MCF 10A (cell line): Measurements from ENCODE around the gene SDC4. TPM values are rescaled to one million over a fixed set of nuclear protein-coding genes. Genes with fewer than 3 reads are reported as not detected.

ENCODE experiments used
- BruUV-seq: library from RNA; stranded (reverse); fragments of 400-500 nt; replicated peaks from 2 replicates; lab custom pipeline; 2021; lab: Mats Ljungman, UMichigan
- CTCF ChIA-PET: fragments of 300-600 bp; sonication (Branson Sonifier 250); formaldehyde crosslinking; extraction: SDS; loops from one replicate; lab custom pipeline; 2021; ENCODE audit warnings: antibody characterized with exemption, inconsistent platforms; lab: Yijun Ruan, JAX
- POLR2A ChIA-PET: fragments of 300-600, 350-650 bp; sonication (Branson Sonifier 250); formaldehyde crosslinking; extraction: SDS; loops from one replicate; lab custom pipeline; 2020; ENCODE audit warnings: antibody characterized with exemption, inconsistent platforms; lab: Yijun Ruan, JAX
- DNase-seq: peaks from one replicate; pipeline ENCODE4 v3.0.0-alpha.2; 2018; ENCODE audit not compliant: unreplicated experiment
- H3K27ac Mint-ChIP-seq: one replicate; pipeline ENCODE4 v1.8.0; 2022; ENCODE audit warnings: mild to moderate bottlenecking, low read depth, mixed read lengths; ENCODE audit not compliant: unreplicated experiment
- H3K27me3 Mint-ChIP-seq: one replicate; pipeline ENCODE4 v1.8.0; 2022; ENCODE audit warnings: mixed read lengths; ENCODE audit not compliant: insufficient read depth, unreplicated experiment
- H3K36me3 Mint-ChIP-seq: one replicate; pipeline ENCODE4 v1.8.0; 2022; ENCODE audit warnings: mild to moderate bottlenecking, moderate library complexity, mixed read lengths; ENCODE audit not compliant: insufficient read depth, unreplicated experiment
- H3K4me1 Mint-ChIP-seq: one replicate; pipeline ENCODE4 v1.8.0; 2022; ENCODE audit warnings: mixed read lengths; ENCODE audit not compliant: insufficient read depth, unreplicated experiment
- H3K4me3 Mint-ChIP-seq: one replicate; pipeline ENCODE4 v1.8.0; 2022; ENCODE audit warnings: mild to moderate bottlenecking, moderate library complexity, mixed read lengths; ENCODE audit not compliant: unreplicated experiment
- H3K9me3 Mint-ChIP-seq: one replicate; pipeline ENCODE4 v1.8.0; 2022; ENCODE audit warnings: mixed read lengths; ENCODE audit not compliant: unreplicated experiment
- CTCF ChIP-seq: fragments of 200-600 bp; IDR thresholded peaks from one replicate; pipeline ENCODE4 v1.8.0; 2022; ENCODE audit warnings: antibody characterized with exemption, mild to moderate bottlenecking; ENCODE audit not compliant: unreplicated experiment
- intact Hi-C: fragments of 100-400 bp; cut with micrococcal nuclease; formaldehyde crosslinking; loops from 2 replicates; pipeline ENCODE4 v1.14.1; 2022
- total RNA-seq: library from RNA; stranded (reverse); gene quantifications from 2 replicates; pipeline ENCODE4 v1.2.3, GENCODE V29; 2022

SDC4 gene
- total RNA-seq, 1 experiment from 2014 or later, result 209 TPM

GRCh38 chr20:45392733-45393132 lies 44.5 kb upstream of the SDC4 start:
- CTCF ChIA-PET, result interaction anchor here (0.6 to 3.0 kb wide), 14 partner anchors 8 to 379 kb away, joined by 3 to 20 read pairs (median 4); partner anchors contain the start of gene SYS1
- no peaks in the 10 kb centered on the region for H3K27me3 Mint-ChIP-seq
- no peak for TF ChIP-seq CTCF
- no peaks in the 10 kb centered on the region for H3K9me3 Mint-ChIP-seq
- no peaks in the 10 kb centered on the region for H3K36me3 Mint-ChIP-seq
- POLR2A ChIA-PET, result interaction anchor here (0.5 to 1.5 kb wide), 5 partner anchors 14 to 396 kb away, joined by 3 to 7 read pairs (median 4); partner anchors contain the start of gene SYS1
- H3K4me1 Mint-ChIP-seq, result no peaks in the 10 kb centered on the region
- DNase-seq, result no peak
- no peak overlapping the region for H3K4me3 Mint-ChIP-seq
- intact Hi-C loops, result no loop called here
- H3K27ac Mint-ChIP-seq, result no peak overlapping the region
- no TSS peak for BruUV-seq

- Mint-ChIP-seq H3K9me3 (no peaks in the 10 kb centered on the region), H3K27me3 (no peaks in the 10 kb centered on the region), H3K27ac (no peak overlapping the region), H3K36me3 (no peaks in the 10 kb centered on the region), H3K4me3 (no peak overlapping the region), H3K4me1 (no peaks in the 10 kb centered on the region)
- no peak for DNase-seq
- BruUV-seq, result no TSS peak
- no peak for TF ChIP-seq CTCF
- ChIA-PET CTCF (interaction anchor here (0.7 to 3.0 kb wide), 4 partner anchors 14 to 46 kb away, joined by 3 to 20 read pairs (median 8); partner anchors contain the start of gene SYS1), POLR2A (no interaction called here)
- intact Hi-C loops, result no loop called here
Observed at GRCh38 chr20:45391559-45391958, 43.3 kb upstream of the SDC4 start.

GRCh38 chr20:45390931-45391330 lies 42.7 kb upstream of the SDC4 start:
- H3K4me3 Mint-ChIP-seq, result no peak overlapping the region
- intact Hi-C loops, result no loop called here
- no peak overlapping the region for H3K27ac Mint-ChIP-seq
- no TSS peak for BruUV-seq
- H3K27me3 Mint-ChIP-seq, result no peaks in the 10 kb centered on the region
- H3K9me3 Mint-ChIP-seq, result no peaks in the 10 kb centered on the region
- H3K4me1 Mint-ChIP-seq, result no peaks in the 10 kb centered on the region
- H3K36me3 Mint-ChIP-seq, result no peaks in the 10 kb centered on the region
- CTCF ChIA-PET, result interaction anchor here (0.6 to 1.8 kb wide), 3 partner anchors 15 to 155 kb away, joined by 3 to 10 read pairs (median 4); partner anchors contain the start of gene SYS1
- POLR2A ChIA-PET, result no interaction called here
- no peak for TF ChIP-seq CTCF
- DNase-seq, result no peak

- Mint-ChIP-seq H3K27me3 (no peaks in the 10 kb centered on the region), H3K9me3 (no peaks in the 10 kb centered on the region), H3K27ac (no peak overlapping the region), H3K4me3 (no peak overlapping the region), H3K4me1 (no peaks in the 10 kb centered on the region), H3K36me3 (no peaks in the 10 kb centered on the region)
- ChIA-PET POLR2A (interaction anchor here (1.8 to 1.9 kb wide), 2 partner anchors 21 to 24 kb away, joined by 3 to 4 read pairs; partner anchors contain the start of gene SYS1), CTCF (interaction anchor here (0.9 kb wide), 1 partner anchor 50 kb away, joined by 3 read pairs; no protein-coding TSS in a partner anchor)
- DNase-seq, result no peak
- intact Hi-C loops, result no loop called here
- BruUV-seq, result no TSS peak
- TF ChIP-seq CTCF, result no peak
Observed at GRCh38 chr20:45387274-45387673, 39.0 kb upstream of the SDC4 start.
